Stimulated activated CD4-positive, alpha-beta T cell treated with anti-CD3 and anti-CD28 coated beads, TNF-alpha, amount 100 ng/mL, for 48 hours (primary cell): ENCODE data around the gene ATP8B4.
"Not testable (repeated sequence)": the region's sequence is repeated elsewhere in the genome, so short reads cannot be mapped to it uniquely, and the experiment has no call there.

Experiments
- DNase-seq, 3 donors: peaks; one replicate each; pipeline ENCODE4 v3.0.0-alpha.2; 2020; ENCODE audit warnings: low read depth in 3 of 3

The ATP8B4 gene

DNA sequence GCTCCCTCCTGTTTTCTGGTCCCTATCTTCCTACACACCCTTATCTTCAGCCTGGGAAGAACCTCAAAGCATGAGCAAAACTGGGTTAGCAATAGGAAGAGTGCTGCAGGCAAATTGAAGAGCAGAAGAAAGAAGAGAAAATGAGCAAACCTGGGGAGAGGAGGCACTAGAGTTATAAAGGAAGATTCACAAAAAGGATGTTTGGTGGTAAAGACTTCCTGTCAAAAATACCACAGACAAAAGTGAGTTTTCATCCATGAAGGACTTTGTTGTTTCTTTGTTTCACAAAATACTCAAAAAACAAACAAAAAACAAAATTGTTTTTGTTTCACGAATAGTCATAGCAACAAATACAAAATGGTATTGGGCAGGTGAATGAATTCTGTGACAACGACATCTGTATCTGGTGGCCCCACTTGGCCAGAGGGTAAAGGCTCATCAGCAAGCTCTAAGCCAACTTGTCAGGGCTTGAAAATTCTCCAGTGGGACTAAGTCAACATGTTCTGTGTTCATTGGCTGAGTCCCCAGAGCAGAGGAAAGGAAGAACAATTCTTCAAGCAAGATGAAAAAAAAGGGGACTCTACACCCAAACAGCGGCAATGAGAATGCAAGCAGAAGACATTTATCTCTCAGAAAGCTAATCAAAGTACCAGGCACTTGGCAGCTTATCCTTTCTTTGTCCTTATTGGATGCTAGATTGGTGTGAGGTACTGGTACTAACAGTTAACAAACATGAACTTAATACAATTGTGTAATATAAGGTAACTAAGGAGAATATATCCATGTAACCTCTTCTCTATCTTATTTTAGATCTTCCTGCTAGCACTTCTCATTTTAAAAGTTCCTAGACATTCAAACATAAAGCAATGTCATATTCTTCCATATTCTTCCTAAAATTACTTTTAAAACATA is 9.7 kb downstream of the ATP8B4 start:
- no peak for DNase-seq

- no peak for DNase-seq
These were observed 10.6 kb downstream of the ATP8B4 start for GRCh38 chr15:50108461-50108860.

- DNase-seq = no peak
These were observed 11.2 kb downstream of the ATP8B4 start for GRCh38 chr15:50107591-50108408.

- no peak for DNase-seq
These were observed 11.9 kb downstream of the ATP8B4 start for GRCh38 chr15:50107157-50107556.

GRCh38 chr15:50106457-50106856 is 12.6 kb downstream of the ATP8B4 start:
- no peak for DNase-seq

GRCh38 chr15:50100486-50100885 is 18.5 kb downstream of the ATP8B4 start:
- DNase-seq = no peak

- DNase-seq = no peak
These were observed 20.5 kb downstream of the ATP8B4 start for GRCh38 chr15:50098545-50098944.

GRCh38 chr15:50095938-50096821 is 22.9 kb downstream of the ATP8B4 start:
- no peak for DNase-seq

DNA sequence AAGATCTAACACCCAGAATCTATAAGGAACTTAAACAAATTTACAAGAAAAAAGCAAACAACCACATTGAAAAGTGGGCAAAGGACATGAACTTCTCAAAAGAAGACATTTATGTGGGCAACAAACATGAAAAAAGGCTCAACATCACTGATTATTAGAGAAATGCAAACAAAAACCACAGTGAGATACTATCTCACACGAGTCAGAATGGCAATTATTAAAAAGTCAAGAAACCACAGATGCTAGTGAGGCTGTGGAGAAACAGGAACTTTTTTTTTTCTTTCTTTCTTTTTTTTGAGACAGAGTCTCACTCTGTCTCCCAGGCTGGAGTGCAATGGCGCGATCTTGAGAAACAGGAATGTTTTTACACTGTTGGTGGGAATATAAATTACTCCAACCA is 29.6 kb downstream of the ATP8B4 start:
- DNase-seq = not testable (repeated sequence)

- DNase-seq = no peak
These were observed 34.1 kb downstream of the ATP8B4 start for GRCh38 chr15:50084932-50085331.

- DNase-seq = no peak
These were observed 35.5 kb downstream of the ATP8B4 start for GRCh38 chr15:50083424-50084025.

GRCh38 chr15:50082066-50082465 is 37.0 kb downstream of the ATP8B4 start:
- no peak for DNase-seq

DNA sequence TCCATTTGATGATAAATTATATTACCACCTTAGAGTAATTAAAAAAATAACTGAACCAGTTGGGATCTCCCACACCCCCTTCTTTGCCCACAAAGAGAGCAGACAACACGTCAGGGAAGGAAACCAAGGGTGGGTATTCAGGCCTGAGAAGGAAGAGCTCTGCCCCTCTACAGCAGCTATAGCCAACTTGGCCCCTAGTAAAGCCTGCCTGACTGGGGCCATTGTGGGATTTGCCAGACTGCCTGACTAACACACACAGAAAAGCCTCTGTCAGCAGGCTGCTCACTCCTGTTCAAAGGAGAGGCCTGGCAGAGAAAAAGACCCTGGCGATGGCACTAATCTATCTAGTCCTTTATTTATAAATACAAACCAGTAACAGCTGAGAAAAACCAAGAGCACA is 41.4 kb downstream of the ATP8B4 start:
- DNase-seq = no peak

DNA sequence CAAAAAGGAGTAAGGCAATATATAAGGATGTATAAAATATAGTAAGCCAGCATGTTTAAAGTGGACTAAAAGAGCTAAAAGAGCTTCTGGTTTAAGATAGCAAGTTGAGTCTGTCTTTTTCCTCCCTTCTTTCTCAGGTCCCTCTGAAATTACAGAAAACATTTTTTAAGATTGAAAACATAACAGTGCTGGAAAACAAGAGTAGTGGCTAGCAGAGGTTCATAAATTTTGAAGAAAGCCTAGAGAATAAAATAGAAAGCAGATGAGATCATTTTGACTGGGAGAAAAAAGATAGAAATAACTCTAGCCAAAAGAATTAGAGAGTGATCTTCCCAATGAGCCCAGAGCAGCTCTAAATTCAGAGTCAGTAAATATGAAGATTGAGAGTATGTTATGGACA is 41.9 kb downstream of the ATP8B4 start:
- DNase-seq = no peak

- no peak for DNase-seq
These were observed 43.7 kb downstream of the ATP8B4 start for GRCh38 chr15:50075319-50075718.

DNA sequence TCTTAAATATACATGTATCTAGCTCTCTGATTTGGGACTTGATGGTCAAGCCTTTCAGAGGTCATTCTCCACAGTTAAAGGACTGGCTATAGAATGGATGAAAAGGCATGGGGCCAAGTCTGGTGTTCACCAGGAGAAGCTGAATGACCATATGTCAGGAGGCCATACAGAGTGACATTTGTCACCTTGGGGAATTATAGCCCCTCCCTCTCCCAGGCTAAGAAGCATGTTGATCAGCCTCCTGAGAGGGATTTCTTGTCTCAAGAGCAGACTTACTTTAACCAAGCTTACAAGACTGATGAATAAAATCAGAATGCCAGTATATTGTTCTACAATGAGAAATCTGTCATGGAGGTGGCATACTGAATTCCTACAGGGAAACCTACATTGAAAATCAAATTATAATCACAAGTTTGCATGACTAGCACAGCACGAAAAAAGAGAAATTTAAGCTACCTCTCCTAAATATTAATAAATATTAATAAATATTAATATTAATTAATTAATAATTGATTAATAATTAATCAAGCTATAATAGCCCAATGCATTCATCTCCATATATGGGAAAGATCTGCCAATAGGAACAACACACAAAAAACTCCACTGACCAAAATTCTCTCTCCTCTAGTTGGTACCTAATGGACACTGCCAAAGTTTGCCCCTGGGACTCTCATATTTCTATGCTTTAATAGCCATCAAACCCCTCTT is 47.3 kb downstream of the ATP8B4 start:
- DNase-seq = no peak

DNA sequence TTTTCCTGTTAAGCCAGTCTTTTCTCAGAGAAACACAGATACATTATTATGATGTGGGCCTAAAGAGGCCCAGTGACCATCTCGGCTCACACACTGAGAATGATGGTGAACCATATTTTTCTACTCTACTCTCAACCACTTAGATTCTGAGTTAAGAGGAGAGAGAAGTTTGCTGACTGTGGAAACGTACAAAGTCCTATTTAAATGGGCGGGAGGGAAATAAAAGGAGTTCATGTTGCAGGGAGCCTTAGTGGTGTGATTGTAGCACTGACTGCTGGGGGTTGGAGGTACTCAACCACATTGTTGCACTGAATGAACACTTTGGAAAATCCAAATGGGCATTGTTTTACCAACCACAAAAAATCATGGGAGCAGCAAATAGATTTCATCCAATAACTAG is 51.0 kb downstream of the ATP8B4 start:
- DNase-seq = no peak

DNA sequence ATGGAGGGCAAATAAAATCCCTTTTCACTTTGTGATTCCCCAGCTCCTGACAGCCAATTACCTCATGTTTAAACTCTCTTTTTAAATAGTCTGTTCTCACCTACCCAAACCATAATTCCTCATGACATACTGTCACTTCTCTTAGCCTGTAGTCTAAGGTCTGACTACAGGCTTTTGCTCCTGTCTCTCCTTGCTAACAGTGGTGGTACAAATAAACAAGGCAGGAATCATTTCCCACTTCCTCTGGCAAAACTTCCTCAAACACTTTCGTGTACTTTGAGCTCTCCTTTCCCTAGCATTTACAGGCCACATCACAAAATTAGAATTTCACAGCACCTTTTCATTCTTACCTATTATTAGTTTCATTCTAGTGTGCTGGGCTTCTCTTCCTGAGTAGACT is 51.8 kb downstream of the ATP8B4 start:
- no peak for DNase-seq

GRCh38 chr15:50066666-50067065 is 52.4 kb downstream of the ATP8B4 start:
- DNase-seq = no peak

DNA sequence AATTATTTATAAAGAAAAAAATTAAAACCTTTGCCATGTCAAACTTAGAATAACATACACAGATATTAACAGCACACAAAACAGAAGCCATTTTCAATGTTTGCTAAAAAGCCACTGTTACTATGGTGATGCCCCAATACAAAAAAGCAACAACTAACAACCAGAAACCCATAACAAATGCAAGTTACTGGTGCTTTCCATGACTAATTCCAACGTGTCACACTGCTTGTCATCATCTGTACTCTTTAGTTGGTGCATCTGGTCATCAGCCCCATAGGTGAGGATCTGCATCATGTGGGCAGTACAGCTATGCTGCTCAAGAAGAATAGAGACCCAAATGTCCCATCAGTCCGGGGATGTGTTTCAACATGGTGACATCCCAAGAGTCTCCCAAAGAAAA is 52.8 kb downstream of the ATP8B4 start:
- peak in 2 of 3 donors; percentile 4 to 10 for DNase-seq

- no peak for DNase-seq
These were observed 53.8 kb downstream of the ATP8B4 start for GRCh38 chr15:50065279-50065678.
